HAP-1 (cell line): ENCODE results near the gene TSGA10IP.

Experiments used
- DNase-seq, 2 experiments: peaks; one replicate each; pipeline ENCODE4 v3.0.0-alpha.2; 2016 to 2020; ENCODE audit warnings: low spot score in 2 of 2
- H3K27me3 ChIP-seq: fragments of 250-450 bp; sonication (Bioruptor Pico); 2 replicates; pipeline ENCODE4 v1.5.1; 2020; ENCODE audit warnings: low read depth, mild to moderate bottlenecking, moderate library complexity
- H3K36me3 ChIP-seq: fragments of 250-450 bp; sonication (Bioruptor Pico); replicated peaks from 2 replicates; pipeline ENCODE4 v1.5.1; 2020; ENCODE audit warnings: mild to moderate bottlenecking
- H3K4me1 ChIP-seq: fragments of 250-450 bp; sonication (Bioruptor Pico); 2 replicates; pipeline ENCODE4 v1.5.1; 2020; ENCODE audit warnings: mild to moderate bottlenecking
- H3K4me3 ChIP-seq: fragments of 250-450 bp; sonication (Bioruptor Pico); 2 replicates; pipeline ENCODE4 v1.5.1; 2020; ENCODE audit warnings: mild to moderate bottlenecking, moderate library complexity
- H3K9me3 ChIP-seq: fragments of 250-450 bp; sonication (Bioruptor Pico); 2 replicates; pipeline ENCODE4 v1.5.1; 2020; ENCODE audit warnings: mild to moderate bottlenecking, moderate library complexity
- in situ Hi-C: fragments of 300-500 bp; cut with MboI; formaldehyde crosslinking; loops from 3 replicates; pipeline ENCODE4 v1.14.3; 2020; ENCODE audit warnings: low sequenced_read_pairs, inconsistent platforms, mixed read lengths

Gene TSGA10IP

DNA sequence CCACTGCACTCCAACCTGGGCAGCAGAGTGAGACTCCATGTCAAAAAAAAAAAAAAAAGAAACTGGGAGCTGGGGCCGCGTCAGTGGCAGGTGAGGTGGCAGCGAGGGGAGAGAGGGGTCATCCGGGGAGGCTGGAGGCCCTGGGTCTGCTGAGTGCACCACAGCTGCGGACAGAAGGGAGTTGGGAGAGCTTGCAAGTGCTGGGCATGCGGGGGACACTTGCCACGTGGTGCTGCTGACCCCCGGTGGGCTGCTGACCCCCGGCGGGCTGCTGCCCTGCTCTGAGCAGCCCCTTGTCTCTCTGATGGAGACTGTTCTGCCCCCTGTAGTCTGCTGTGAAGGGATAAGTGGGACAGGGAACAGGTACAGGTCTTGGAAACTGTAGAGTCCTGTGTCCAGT, 23.4 kb upstream of the TSGA10IP start:
- H3K4me1 ChIP-seq: peaks cover 3% of the 10 kb centered on the region
- in situ Hi-C loops: no loop called here
- no peaks in the 10 kb centered on the region for H3K27me3 ChIP-seq
- no peak overlapping the region for H3K4me3 ChIP-seq
- H3K9me3 ChIP-seq: no peaks in the 10 kb centered on the region
- no peak for DNase-seq
- peaks cover 15% of the 10 kb centered on the region for H3K36me3 ChIP-seq

DNA sequence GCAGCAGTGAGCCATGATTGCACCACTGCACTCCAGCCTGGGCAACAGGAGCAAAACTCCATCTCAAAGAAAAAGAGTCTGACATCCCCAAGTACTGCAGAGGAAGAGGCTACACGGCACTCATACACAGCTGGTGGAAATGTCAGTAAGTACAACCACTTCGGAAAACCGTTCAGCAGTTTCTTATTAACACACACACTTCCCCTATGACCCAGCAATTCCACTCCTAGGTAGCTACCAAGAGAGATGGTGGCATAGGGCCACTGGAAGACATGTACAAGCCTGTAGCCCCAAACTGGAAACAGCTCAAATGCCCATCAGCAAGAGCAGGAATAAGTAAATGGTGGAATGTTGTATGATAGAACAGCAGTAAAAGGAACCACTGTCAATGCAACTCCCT, 22.7 kb upstream of the TSGA10IP start:
- DNase-seq: no peak
- H3K4me1 ChIP-seq: peaks cover 3% of the 10 kb centered on the region
- no peaks in the 10 kb centered on the region for H3K27me3 ChIP-seq
- H3K4me3 ChIP-seq: no peak overlapping the region
- peaks cover 13% of the 10 kb centered on the region for H3K36me3 ChIP-seq
- H3K9me3 ChIP-seq: no peaks in the 10 kb centered on the region
- in situ Hi-C loops: no loop called here

DNA sequence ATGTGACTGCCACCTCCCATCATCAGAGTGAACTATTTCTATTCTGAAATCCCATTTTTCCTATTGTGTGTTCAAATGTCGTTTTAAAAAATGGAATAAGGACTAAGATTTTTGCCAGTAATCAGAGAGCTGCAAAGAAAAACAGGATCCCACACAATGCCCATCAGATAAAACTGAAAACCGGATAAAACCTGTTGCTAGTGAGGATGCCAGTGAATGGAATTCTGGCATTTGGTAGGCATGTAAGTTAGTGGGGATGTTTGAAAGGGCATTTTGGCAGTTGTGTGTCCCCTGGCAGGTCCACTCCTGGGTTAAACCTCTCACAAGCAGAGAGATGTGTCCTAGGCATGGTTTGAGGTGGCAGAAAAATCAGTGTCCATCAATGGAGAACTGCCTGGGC, 19.9 kb upstream of the TSGA10IP start:
- no peak overlapping the region for H3K4me3 ChIP-seq
- no peaks in the 10 kb centered on the region for H3K27me3 ChIP-seq
- H3K36me3 ChIP-seq: peaks cover 8% of the 10 kb centered on the region; the same call in 1 of the 2 replicates
- in situ Hi-C loops: no loop called here
- no peak for DNase-seq
- H3K9me3 ChIP-seq: no peaks in the 10 kb centered on the region
- H3K4me1 ChIP-seq: no peaks in the 10 kb centered on the region

DNA sequence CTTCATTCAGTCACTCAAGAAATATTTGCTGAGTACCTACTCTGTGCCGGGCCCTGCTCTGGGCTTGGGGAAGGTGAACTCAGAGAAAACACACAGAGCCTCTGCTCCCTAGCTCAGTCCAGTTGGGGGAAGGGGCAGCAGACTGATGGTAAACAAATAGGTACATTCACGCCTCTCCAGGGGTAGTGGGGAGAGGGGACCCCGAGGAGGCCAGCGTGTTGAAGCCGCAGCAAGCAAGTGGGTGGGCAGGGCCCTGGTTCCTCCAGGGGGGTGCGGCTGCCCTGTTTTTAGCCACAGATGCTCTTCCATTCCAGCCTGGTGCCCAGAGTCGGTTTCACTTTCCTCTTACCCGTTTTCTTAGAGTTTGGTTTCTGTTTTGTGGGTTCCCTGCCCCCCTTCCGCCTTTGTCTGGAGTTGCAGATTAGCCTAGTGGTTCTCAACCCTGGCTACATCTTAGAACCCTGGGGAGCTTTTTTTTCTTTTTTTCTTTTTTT, 17.3 kb upstream of the TSGA10IP start:
- no peak overlapping the region for H3K4me3 ChIP-seq
- H3K4me1 ChIP-seq: no peaks in the 10 kb centered on the region
- in situ Hi-C loops: no loop called here
- H3K27me3 ChIP-seq: no peaks in the 10 kb centered on the region
- H3K36me3 ChIP-seq: peaks cover under 1% of the 10 kb centered on the region; the same call in 1 of the 2 replicates
- H3K9me3 ChIP-seq: no peaks in the 10 kb centered on the region
- DNase-seq: no peak

DNA sequence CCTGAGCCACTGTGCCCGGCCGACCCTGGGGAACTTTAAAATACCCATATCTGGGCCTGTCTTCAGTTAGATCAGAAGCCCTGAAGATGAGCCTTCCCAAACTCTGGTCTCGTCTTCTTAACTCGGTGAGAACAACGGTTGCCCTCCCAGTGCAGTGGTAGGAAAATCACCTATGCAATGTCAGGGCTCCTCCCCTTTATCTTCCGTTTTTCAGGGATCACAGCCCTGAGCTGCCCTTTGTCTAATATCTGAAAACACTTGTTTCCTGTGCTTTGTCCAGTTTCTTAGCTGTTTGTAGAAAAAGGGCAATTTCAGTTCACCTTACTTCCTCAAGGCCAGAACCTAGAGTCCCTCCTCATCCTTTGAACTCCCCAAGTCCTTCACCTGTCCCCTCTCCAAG, 16.6 kb upstream of the TSGA10IP start:
- Histone ChIP-seq H3K9me3 (no peaks in the 10 kb centered on the region), H3K4me1 (no peaks in the 10 kb centered on the region), H3K4me3 (no peak overlapping the region), H3K36me3 (no peaks in the 10 kb centered on the region), H3K27me3 (no peaks in the 10 kb centered on the region)
- no peak for DNase-seq
- in situ Hi-C loops: no loop called here

DNA sequence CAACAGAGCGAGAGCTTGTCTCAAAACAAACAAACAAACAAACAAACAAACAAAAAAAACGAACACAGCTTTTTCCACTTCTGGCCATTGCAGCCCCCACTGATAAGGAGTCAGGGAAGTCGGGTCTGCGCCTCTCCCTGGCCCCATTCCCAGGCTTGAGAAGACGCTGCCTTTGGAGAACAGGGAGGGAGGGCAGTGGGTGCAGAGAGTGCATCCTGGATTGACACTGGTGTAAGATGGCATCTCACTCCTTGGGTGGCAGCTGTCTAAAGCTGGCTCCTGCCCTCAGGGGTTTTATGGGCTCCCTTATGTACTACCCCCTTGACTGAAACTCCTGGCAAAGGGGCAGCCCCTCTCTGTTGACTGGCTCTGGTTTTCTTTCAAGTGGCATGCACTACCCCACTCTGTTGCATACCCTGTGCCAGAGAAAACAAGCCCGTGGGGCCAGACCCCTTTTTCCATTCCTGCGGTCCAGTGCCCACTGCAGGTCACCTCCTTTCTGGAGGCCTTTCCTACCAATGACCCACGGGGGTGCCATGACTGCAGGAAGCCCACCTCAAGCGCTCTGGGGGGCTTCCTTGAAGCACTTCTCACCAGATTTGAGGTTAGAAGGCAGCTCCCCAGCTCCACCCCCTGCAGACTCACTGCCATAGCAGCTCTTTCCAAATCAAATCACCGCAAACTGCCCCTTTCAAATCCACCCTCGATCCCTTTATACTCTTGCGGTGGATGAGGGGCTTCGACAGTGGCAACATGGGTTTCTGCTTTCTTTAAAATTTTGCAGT, 13.3 kb upstream of the TSGA10IP start:
- H3K4me1 ChIP-seq: no peaks in the 10 kb centered on the region; the same call in 1 of the 2 replicates
- no peaks in the 10 kb centered on the region for H3K36me3 ChIP-seq
- in situ Hi-C loops: no loop called here
- H3K9me3 ChIP-seq: no peaks in the 10 kb centered on the region
- DNase-seq: no peak
- H3K4me3 ChIP-seq: no peak overlapping the region
- H3K27me3 ChIP-seq: no peaks in the 10 kb centered on the region

DNA sequence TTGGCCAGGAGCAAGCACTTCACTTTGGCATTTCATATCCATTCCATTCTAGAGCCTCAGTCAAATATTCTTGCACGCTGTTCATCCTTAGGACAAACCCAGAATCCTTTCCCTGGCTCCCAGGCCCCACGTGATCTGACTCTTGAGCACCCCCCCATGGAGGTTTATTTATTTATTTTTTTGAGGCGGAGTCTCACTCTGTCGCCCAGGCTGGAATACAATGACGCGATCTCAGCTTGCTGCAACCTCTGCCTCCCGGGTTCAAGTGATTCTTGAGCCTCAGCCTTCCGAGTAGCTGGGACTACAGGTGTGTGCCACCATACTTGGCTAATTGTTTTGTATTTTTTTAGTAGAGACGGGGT, 12.7 kb upstream of the TSGA10IP start:
- H3K4me1 ChIP-seq: no peaks in the 10 kb centered on the region; the same call in 1 of the 2 replicates
- in situ Hi-C loops: no loop called here
- peak in 1 of 2 experiments; percentile 59 for DNase-seq

DNA sequence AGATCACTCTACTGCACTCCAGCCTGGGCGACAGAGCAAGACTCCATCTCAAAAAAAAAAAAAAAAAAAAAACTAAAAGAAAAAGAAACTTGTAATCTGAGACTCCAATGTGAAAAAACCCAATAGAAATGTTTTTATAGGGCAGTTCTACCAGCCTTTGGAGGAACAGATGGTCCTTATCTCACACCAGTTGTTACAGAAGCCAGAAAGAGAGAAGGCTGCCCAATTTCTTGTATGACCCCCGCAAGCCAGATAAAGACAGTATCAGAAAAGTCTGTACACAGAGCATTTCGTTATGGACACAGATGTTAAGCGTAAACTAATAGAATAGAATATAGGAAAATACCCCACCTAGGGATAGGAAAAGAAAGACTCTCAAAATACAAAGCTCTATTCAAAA, 11.3 kb upstream of the TSGA10IP start:
- in situ Hi-C loops: no loop called here
- DNase-seq: no peak
- Histone ChIP-seq H3K4me3 (no peak overlapping the region), H3K27me3 (no peaks in the 10 kb centered on the region), H3K9me3 (no peaks in the 10 kb centered on the region), H3K36me3 (no peaks in the 10 kb centered on the region), H3K4me1 (no peaks in the 10 kb centered on the region; the same call in 1 of the 2 replicates)

More for the DNA sequence above, 12.7 kb upstream of the TSGA10IP start:
- H3K36me3 ChIP-seq: no peaks in the 10 kb centered on the region
- H3K9me3 ChIP-seq: no peaks in the 10 kb centered on the region
- H3K4me3 ChIP-seq: no peak overlapping the region
- H3K27me3 ChIP-seq: no peaks in the 10 kb centered on the region

DNA sequence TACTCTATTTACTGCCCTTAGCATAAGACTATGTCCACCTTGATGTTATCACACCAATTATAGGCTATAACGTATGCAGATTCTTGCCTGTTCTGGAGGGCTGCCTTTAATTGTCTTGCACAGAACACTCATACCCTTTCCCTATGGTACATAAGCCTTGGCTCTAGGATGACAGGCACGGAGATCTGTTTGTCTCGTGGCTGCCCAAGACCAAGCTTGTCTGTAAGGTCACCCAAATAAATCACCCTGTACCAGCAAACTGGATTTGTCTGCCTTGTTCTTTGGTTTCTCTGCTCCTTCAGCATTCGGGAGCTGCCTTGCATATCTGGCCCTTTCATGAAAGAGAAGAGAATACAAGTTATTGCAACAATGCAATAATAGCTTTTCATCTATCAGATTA, 7.5 kb upstream of the TSGA10IP start:
- DNase-seq: no peak
- Histone ChIP-seq H3K4me3 (no peak overlapping the region), H3K4me1 (no peaks in the 10 kb centered on the region; the same call in 1 of the 2 replicates), H3K9me3 (no peaks in the 10 kb centered on the region), H3K36me3 (no peaks in the 10 kb centered on the region), H3K27me3 (no peaks in the 10 kb centered on the region)
- in situ Hi-C loops: no loop called here

DNA sequence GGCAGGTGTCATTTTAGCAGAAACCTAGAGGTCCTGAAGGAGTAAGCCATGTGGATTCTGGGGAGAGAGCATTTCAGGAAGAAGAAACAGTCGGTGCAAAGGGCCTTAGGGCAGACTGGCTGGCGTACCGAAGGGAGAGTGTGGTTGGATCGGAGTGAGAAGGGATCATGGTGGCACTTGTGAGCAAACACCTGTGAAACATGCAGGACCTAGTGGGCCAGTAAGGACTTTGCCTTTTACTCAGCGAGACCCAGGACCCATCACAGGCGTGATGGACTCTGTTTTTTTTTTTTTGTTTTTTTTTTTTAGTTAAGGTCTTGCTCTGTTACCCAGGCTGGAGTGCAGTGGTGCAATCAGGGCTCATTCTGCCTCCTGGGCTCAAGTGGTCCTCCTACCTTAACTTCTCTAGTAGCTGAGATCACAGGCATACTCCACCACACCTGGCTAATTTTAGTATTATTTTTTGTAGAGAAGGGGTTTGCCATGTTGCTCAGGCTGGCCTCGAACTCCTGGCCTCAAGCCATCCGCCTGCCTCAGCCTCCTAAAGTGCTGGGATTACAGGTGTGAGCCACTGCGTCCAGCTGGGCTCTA, 3.5 kb upstream of the TSGA10IP start:
- no peaks in the 10 kb centered on the region for H3K27me3 ChIP-seq
- H3K4me1 ChIP-seq: no peaks in the 10 kb centered on the region; the same call in 1 of the 2 replicates
- no peaks in the 10 kb centered on the region for H3K9me3 ChIP-seq
- in situ Hi-C loops: no loop called here
- DNase-seq: no peak
- no peaks in the 10 kb centered on the region for H3K36me3 ChIP-seq
- no peak overlapping the region for H3K4me3 ChIP-seq

DNA sequence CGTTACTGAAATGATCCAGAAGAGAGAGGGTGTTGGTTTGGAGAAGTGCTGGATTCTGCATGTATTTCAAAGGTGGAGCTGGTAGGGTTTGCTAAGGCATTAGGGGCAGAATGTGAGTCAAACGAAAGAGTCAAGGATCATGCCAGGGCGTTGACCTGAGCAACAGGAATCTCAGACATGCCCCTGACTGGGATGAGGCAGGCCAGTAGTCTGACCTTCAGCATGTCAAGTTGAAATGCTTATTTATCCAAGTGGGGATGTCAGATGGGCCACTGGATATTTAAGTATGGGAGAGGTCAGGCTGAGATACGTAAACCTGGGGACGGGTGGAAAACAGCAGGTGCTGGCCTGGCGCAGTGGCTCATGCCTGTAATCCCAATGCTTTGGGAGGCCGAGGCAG, 2.7 kb upstream of the TSGA10IP start:
- H3K36me3 ChIP-seq: no peaks in the 10 kb centered on the region
- H3K4me1 ChIP-seq: no peaks in the 10 kb centered on the region
- no peaks in the 10 kb centered on the region for H3K27me3 ChIP-seq
- no peaks in the 10 kb centered on the region for H3K9me3 ChIP-seq
- in situ Hi-C loops: no loop called here
- DNase-seq: no peak
- H3K4me3 ChIP-seq: no peak overlapping the region

DNA sequence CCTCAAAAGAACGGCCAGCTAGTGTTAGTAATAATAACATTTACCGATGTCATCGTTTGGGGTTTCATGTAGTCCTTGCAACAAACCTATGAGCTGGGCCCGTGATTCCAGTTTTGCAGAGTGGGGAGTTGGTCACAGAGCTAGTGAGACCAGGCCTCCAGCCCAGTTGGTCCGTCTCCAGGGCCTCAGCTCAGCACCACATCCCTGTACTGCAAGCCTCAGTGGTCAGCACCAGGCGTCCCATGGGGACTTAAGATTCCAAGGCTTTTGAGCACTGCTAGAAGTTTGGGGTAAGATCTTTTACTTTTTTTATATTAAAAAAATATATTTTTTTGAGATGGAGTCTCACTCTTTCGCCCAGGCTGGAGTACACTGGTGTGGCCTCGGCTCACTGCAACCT, 1.1 kb upstream of the TSGA10IP start:
- no peaks in the 10 kb centered on the region for H3K27me3 ChIP-seq
- no peaks in the 10 kb centered on the region for H3K36me3 ChIP-seq
- H3K4me3 ChIP-seq: no peak overlapping the region
- in situ Hi-C loops: no loop called here
- no peaks in the 10 kb centered on the region for H3K9me3 ChIP-seq
- H3K4me1 ChIP-seq: no peaks in the 10 kb centered on the region
- no peak for DNase-seq

DNA sequence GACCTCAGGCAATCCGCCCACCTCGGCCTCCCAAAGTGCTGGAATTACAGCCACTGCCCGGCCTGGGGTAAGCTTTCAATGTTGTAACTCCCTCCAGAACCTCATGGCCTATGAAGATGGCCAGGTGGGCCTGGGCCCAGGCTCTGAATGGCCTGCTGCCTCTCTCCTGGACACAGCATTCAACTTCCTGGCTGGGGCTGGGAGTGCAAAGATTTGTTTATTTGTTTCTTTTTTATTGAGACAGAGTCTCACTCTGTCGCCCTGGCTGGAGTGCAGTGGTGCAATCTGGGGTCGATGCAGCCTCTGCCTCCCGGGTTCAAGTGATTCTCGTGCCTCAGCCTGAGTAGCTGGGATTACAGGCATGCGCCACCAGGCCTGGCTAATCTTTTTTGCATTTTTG, 513 bp upstream of the TSGA10IP start:
- no peak for DNase-seq
- in situ Hi-C loops: no loop called here
- Histone ChIP-seq H3K4me1 (no peaks in the 10 kb centered on the region), H3K9me3 (no peaks in the 10 kb centered on the region), H3K27me3 (no peaks in the 10 kb centered on the region), H3K36me3 (no peaks in the 10 kb centered on the region), H3K4me3 (no peak overlapping the region)

DNA sequence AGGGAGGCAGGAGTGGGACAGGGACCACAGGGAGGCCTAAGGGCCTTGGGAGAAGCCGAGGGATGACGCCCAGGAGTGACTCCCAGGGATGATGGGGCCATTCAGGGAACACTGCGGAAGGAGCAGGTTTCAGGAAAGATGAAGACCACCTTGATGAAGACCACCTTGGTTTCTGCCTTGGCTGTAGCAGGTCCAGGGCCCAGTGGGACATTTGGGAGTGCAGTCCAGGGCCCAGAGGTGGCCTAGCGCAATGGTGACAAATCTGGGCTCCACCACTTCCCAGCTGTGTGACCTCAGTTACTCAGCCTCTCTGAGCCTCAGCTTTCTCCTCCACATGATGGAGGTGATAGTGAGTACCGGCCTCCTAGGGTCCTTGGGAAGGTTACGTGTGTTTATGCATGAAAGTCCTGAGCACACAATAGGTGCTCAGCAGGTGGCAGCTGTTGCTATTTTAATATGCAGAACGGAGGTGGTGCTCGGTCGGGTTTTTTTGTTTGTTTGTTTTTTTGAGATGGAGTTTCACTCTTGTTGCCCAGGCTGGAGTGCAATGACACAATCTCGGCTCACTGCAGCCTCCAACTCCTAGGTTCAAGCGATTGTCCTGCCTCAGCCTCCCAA, 770 bp downstream of the TSGA10IP start:
- Histone ChIP-seq H3K36me3 (no peaks in the 10 kb centered on the region), H3K9me3 (no peaks in the 10 kb centered on the region), H3K27me3 (no peaks in the 10 kb centered on the region), H3K4me1 (no peaks in the 10 kb centered on the region), H3K4me3 (no peak overlapping the region)
- DNase-seq: no peak
- in situ Hi-C loops: no loop called here
